ENCODE data around the gene ELMO1. TPM values are rescaled to one million over a fixed set of nuclear protein-coding genes. Genes with fewer than 3 reads are reported as not detected.

Gene ELMO1
- total and polyA plus RNA-seq, 2 of the 13 experiments (the other 11 are each of a cell fraction or from before 2014, with no cell fraction given), result 0.11 to 0.17 TPM

GRCh38 chr7:37095122-37095521, 353.5 kb downstream of the ELMO1 start:
- no peak overlapping the region for H2AFZ ChIP-seq (ENCODE audit: low read length)
- no peaks in the 10 kb centered on the region for H3K79me2 ChIP-seq (ENCODE audit: insufficient read depth, low read length)
- FAIRE-seq, result no peak
- intact Hi-C loops (cut with micrococcal nuclease; ENCODE audit: unreplicated experiment) (no loop called here), in situ Hi-C loops (cut with HindIII; ENCODE audit: extremely low pct_ligation_motif_present, low pct_unique_long_range_greater_than_20kb) (no loop called here)
- 0% methylated on average over 1 of the region's 1 CpG for WGBS (ENCODE audit: low lambda C conversion rate)
- ChIA-PET POLR2A (interaction anchor here (1.0 kb wide), 1 partner anchor 124 kb away, joined by 4 read pairs; no protein-coding TSS in a partner anchor), CTCF (ENCODE audit: low intra/inter-chr PET ratio, low total read pairs) (no interaction called here)
- no peaks in the 10 kb centered on the region for H3K9me3 ChIP-seq (ENCODE audit: low read length)
- no peaks in the 10 kb centered on the region for H3K36me3 ChIP-seq (replicated peaks in 1 of 2; ENCODE audit: control insufficient read depth in 1 of 2, insufficient read depth in 2 of 2, low read length in 2 of 2)
- H3K4me3 ChIP-seq (replicated peaks in 1 of 3; ENCODE audit: insufficient read depth in 1 of 3, low read depth in 2 of 3, low read length in 3 of 3), result no peak overlapping the region
- ATAC-seq, result peak; percentile 70
- H3K27me3 ChIP-seq (ENCODE audit: control insufficient read depth in 1 of 2, insufficient read depth in 2 of 2, low read length in 2 of 2), result no peaks in the 10 kb centered on the region
- H3K4me2 ChIP-seq (ENCODE audit: low read depth, low read length), result peak overlapping the region; percentile 23
- no peak overlapping the region for H3K27ac ChIP-seq (ENCODE audit: extremely low read length, insufficient read depth, low read length)
- H3K9ac ChIP-seq (ENCODE audit: insufficient read depth, low read depth, low read length), result no peak overlapping the region
- H4K20me1 ChIP-seq (ENCODE audit: insufficient read depth, low read length), result no peaks in the 10 kb centered on the region
- H3K4me1 ChIP-seq (ENCODE audit: insufficient read depth, low read length), result peaks cover 50% of the 10 kb centered on the region
- peak; percentile 41 for DNase-seq (ENCODE audit: low spot score)
- BruUV-seq (replicated peaks), result no TSS peak
- TF ChIP-seq RERE (CRISPR knock-in tag; IDR thresholded peaks at IDR 0.05; ENCODE audit: low read depth) (peak; percentile 43; the same call in 1 of the 2 replicates), SIX1 (CRISPR knock-in tag; IDR thresholded peaks at IDR 0.05; ENCODE audit: borderline replicate concordance) (0 out of 2 replicates have a peak, but pooled peaks have one; percentile 28), REPIN1 (CRISPR knock-in tag; IDR thresholded peaks at IDR 0.05; ENCODE audit: borderline replicate concordance, low read depth) (no peak), HDAC2 (CRISPR knock-in tag; IDR thresholded peaks at IDR 0.05) (peak; percentile 30; the same call in 1 of the 2 replicates), SOX13 (IDR thresholded peaks at IDR 0.05) (no peak), SOX13 (CRISPR knock-in tag; conservative IDR thresholded peaks at IDR 0.05 in 1 of 2, IDR thresholded peaks at IDR 0.05 in 1 of 2) (peak in 1 of 2 experiments; percentile 40; a peak in 2 of 4 replicates), FOXA3 (CRISPR knock-in tag; IDR thresholded peaks at IDR 0.05) (peak; percentile 46), ZNF609 (CRISPR knock-in tag; IDR thresholded peaks at IDR 0.05; ENCODE audit: borderline replicate concordance) (peak; percentile 71; the same call in 1 of the 2 replicates), HMG20A (CRISPR knock-in tag; IDR thresholded peaks at IDR 0.05; ENCODE audit: borderline replicate concordance) (peak; percentile 63; the same call in 1 of the 2 replicates), NCOA2 (CRISPR knock-in tag; IDR thresholded peaks at IDR 0.05) (peak; percentile 43; the same call in 1 of the 2 replicates), HMG20B (CRISPR knock-in tag; conservative IDR thresholded peaks at IDR 0.05) (peak; percentile 81; the same call in 1 of the 2 replicates), GFI1 (CRISPR knock-in tag; IDR thresholded peaks at IDR 0.05; ENCODE audit: borderline replicate concordance) (peak; percentile 96), HDAC1 (CRISPR knock-in tag; IDR thresholded peaks at IDR 0.05) (no peak), PPARG (CRISPR knock-in tag; conservative IDR thresholded peaks at IDR 0.05) (0 out of 2 replicates have a peak, but pooled peaks have one; percentile 14), ZNF33B (CRISPR knock-in tag; IDR thresholded peaks at IDR 0.05) (no peak)

Data from HepG2 (cell line).